T-helper 1 cell treated with Interleukin-12 subunit alpha and Interleukin-12 subunit beta and Interleukin-4 antibody, amounts not matched to agents 30 ng/mL and 1 ng/mL, for 36 hours (primary cell): ENCODE data around the gene CFAP61. TPM values are rescaled to one million over a fixed set of nuclear protein-coding genes. Genes with fewer than 3 reads are reported as not detected.
"Not testable (repeated sequence)": the region's sequence is repeated elsewhere in the genome, so short reads cannot be mapped to it uniquely, and the experiment has no call there.

ENCODE experiments used
- intact Hi-C: fragments of 100-400 bp; cut with micrococcal nuclease; formaldehyde crosslinking; loops from one replicate; pipeline ENCODE4 v1.15.1; 2024
- total RNA-seq: library from RNA; stranded (reverse); gene quantifications from 2 replicates; pipeline ENCODE4 v1.2.3, GENCODE V29; 2022

CFAP61 gene
- total RNA-seq, 1 donor from 2014 or later: not detected

DNA sequence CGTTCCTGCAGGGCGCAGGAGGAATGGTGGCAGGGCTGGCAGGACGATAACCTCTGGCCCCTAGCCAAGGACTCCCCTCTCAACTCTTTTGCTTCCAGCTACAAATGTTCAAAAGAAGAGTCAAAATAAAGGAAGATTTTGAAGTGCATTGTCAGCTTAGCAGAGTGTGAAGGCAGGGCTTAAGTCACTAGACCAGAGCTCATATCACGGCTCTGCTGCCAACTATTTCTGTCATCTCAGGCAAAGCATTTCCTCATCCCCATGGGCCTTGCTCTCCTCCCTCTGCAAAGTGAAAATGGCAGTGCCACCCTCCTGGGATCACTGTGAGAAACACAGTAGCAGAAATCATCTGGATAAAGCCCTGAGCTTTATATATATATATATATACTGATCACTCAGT is 36.7 kb downstream of the CFAP61 start:
- intact Hi-C loops: no loop called here

DNA sequence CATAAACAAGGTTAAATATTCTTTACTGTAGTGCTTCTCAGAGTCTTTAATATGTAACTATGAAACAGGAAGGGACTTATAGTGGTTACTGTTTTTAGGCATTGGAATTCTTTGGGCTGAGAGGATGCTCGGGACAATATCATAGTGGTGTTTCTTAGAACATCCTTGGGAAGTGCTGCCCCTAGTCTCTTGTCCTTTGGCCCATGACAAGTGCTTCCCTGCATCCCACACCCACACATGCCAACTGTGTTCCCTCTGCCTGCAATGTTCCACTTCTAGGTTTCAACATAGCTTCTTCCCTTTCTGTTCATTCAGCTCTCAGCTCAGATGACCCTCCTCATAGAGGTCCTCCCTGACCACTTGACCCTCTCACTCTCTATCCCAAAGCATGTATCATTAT is 37.6 kb downstream of the CFAP61 start:
- intact Hi-C loops: no loop called here

DNA sequence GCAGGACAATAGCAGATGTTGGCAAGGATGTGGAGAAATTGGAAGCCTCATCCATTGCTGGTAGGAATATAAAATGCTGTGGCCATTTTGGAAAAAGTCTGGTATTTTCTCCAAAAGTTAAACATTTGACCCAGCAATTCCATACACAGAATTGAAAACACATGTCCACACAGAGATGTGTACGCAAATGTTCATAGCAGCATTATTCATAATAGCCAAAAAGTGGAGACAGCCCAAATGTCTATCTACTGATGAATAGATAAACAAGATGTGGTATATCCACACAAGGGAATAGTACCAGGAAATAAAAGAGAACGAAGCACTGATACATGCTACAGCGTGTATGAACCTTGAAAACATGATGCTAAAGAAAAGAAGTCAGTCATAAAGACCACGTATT is 40.5 kb downstream of the CFAP61 start:
- intact Hi-C loops: no loop called here

DNA sequence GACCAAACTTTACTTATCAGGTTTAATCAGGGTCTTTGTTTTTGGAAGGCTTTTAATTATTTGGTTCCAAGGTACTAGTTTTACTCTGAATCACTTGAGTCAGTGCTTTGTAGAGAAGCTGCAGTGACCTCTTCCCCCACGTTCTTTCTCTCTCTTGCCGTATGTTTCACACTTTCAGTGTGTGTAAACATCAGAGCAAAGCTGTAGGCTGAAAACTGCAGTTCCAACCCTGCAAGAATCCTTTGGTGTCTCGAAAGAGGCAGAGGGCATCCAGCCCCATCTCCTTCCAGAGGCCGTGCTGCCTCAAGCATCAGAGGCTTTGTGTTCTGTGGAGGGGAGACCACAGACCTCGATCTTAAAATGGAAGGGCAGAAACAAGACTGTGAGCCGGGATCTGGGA is 42.1 kb downstream of the CFAP61 start:
- intact Hi-C loops: no loop called here

DNA sequence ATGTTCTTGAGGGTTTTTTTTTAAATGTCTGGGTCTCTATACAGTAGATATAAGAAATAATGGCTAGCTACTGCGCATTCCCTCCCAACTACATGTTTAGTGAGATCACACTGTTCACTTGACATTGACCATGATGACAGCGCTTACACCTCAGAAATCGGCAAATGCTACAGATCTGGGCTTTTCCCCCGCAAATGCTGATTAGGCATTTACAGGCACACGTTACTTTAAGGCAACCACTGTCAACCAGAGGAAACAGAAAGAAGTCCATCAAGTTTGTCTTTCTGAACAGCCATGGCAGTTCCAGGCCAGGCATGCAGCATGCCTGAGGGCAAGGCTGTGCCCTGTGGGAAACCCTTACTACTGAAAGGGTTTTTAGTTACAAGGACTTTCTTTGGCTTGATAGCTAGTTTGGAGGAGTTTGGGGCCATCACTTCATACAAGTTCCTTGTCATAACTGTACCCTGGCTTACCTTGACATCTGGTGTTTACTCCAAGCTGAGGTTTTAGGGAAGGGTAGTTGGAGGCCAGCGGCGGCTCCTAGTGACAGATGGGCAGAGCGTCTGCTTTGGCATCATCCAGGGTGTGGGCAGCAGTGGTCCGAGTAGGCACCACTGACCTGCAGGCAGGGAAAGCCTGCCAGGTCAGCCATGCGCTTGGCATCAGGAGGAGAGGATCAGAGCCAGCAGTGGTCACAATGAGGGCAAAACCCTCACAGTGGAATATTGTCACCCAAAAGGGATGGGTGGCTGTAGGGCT is 43.0 kb downstream of the CFAP61 start:
- intact Hi-C loops: no loop called here

DNA sequence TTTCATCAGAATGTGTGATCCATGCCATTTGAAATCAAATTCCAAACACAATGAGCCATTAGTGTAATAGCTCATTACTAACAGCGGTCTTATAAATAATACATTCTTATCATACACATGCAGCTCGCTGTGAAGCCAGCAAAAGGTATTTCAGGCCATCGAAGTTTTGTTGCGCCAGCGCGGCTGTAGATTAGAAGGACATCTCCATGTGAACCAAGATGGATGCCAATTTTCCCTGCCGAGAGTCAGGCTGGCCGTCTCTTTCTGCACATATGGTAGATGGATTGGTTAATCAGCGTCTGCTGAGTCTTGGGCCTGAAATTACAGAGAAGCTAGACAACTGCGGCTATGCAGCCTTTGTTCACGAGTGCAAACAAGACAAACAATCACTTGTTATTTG is 44.1 kb downstream of the CFAP61 start:
- intact Hi-C loops: no loop called here

DNA sequence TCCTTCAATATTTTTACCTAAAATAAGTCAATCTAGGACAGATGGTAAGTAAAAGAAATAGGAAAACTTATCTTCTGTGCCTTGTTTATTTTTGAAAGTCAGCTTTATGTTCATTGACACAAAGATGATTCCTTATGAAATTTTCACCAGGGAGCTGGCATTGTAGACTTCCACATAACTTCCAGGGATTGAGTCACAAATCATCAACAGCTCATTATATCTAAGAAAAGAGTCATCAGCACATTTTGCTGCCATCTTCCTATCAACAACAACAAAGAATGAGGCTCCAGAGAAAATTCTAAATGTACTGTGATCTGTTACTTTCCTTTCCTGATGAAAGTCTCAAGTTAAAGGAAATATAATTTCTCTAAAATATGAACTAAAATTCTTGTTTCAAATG is 48.5 kb downstream of the CFAP61 start:
- intact Hi-C loops: no loop called here

DNA sequence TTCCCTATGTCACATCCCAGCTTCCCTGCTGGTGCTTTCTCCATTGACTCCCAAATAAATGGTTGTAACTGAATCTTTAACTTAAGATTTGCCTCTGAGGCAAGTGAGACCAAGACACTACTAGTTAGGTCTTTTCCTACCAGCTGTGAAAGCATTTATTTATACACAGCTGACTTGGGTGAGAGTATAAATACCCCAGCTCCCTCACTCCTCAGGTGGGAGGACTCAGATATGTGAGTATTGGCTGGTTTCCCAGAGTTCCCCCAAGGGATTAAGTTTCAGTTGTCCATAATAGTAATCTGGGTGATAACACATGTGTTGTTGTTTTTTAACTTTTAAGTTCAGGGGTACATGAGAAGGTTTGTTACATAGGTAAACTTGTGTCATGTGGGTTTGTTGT is 49.8 kb downstream of the CFAP61 start:
- intact Hi-C loops: no loop called here

DNA sequence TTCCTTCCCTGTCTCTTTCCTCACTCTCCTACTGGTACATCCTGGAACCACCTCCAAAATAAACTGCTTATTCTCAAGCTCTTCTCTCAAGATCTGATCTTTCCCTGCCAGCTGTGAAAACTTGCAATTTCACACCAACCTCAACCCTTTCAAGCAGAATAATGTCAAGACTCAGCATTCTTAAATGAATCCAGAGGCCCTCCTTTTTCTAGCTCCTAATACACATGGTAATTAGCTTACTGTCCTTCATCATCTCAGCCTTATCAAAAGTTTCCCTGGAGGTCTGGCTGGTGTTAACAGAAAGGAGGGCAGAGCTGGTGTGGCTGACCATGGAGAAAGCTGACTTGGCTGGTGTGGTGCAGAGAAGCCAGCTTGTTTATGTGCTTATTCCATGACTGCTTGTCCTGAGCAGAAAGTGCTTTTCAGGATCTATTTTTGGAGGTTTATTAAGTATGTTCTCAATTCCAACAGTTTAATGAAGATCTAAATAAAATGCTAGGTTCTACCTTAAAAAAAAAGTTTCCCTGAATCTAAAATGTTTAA is 50.5 kb downstream of the CFAP61 start:
- intact Hi-C loops: no loop called here

DNA sequence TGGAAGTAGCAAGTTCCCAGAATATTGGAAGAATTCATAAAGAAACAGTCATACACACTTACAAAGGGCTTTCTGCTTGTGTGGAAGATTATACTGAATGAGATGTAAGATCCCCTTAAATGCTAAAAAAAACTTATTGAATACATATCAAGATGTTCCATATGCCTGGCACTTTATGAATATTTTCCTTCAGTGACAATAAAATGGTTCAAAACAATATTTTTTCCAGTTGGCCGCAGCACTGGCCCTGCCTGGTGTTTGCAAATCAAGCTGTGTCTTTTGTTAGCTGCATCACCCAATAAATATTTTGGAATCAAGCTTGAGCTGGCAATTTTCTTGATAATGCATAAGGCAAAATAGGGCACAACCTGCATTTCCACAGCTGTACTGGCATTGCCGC is 51.2 kb downstream of the CFAP61 start:
- intact Hi-C loops: no loop called here

DNA sequence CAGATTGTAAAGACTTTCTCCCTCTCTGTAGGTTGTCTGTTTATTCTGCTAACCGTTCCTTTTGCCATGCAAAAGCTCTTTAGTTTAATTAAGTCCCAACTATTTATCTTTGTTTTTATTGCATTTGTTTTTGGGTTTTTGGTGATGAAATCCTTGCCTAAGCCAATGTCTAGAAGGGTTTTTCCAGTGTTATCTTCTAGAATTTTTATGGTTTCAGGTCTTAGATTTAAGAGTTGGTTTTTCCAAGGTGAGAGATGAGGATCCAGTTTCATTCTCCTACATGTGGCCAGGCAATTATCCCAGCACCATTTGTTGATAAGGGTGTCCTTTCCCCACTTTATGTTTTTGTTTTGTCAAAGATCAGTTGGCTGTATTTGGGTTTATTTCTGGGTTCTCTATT is 70.9 kb downstream of the CFAP61 start:
- intact Hi-C loops: not testable (repeated sequence)

DNA sequence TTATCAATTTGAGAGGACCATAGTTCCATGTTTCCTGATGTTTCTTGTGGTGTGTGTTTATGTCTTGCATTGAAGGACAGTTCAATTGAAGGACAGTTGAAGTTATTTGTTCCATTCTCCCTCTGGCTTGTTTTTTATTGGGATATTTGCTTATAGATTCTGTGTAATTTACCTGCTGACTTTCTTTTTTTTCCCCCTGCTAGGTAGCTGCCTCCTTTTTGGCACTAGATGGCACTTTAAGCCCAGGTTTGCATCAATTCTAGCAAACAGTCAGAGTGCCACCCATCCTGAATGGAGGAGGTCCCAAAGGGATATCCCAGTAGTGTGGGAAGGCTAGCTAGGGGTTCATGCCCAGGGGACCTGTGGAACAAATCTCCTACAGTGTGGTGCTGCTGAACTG is 78.1 kb downstream of the CFAP61 start:
- intact Hi-C loops: loop anchor here (2.0 kb wide), 1 partner anchor 438 kb away; no protein-coding TSS in a partner anchor

DNA sequence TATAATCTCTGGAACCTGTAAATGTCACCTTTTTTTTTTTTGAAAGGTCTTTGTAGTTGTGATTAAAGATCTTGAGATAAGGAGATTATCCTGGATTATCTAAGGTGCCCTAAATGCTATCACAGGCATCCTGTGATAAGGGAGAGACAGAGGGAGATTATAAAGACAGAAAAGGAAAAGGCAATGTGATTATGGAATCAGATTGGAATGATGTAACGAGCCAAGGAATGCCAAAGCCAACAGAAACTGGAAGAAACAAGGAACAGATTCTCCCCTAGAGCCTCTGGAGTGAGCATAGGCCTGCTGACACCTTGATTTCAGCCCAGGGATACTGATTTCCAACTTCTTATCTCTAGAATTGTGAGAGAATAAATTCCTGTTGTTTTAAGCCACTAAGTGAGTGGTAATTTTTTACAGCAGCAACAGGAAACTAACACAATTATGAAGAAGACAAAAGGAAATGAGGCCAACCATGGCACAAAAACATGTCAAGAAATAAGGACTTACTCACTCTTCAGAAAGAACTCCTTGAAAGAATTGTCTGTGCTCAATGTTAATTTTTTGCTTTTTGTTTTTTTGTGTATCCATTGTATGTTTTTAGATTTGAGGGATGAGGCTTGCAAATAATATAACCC is 82.7 kb downstream of the CFAP61 start:
- intact Hi-C loops: no loop called here

DNA sequence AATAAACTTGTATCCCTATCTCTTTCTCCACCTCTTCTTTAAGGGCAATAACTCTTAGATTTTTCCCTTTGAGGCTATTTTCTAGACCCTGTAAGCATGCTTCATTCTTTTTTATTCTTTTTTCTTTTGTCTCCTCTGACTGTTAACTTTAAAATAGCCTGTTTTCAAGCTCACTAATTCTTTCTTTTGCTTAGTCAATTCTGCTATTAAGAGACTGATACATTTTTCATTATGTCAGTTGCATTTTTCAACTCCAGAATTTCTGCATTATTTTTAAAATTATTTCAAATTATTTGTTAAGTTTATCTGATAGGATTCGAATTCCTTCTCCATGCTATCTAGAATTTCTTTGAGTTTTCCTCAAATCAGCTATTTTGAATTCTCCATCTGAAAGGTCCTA is 84.0 kb downstream of the CFAP61 start:
- intact Hi-C loops: no loop called here

DNA sequence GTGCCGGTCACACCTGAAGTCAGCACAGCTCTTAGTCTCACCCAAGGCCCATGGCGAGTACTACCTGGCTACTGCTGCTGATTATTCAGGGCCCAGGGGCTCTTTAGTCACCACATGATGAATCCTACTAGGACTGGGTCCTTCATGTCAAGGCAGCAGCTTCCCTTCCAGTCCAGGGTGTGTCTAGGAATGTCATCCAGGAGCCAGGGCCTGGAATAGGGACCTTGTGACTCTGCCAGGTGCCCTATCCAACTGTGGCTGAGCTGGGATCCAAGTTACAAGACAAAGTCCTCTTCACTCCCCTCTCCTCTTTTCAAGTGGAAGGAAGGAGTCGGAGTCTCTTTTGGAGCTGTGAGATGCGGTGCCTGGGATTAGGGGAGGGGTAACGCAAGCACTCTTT is 85.5 kb downstream of the CFAP61 start:
- intact Hi-C loops: no loop called here

DNA sequence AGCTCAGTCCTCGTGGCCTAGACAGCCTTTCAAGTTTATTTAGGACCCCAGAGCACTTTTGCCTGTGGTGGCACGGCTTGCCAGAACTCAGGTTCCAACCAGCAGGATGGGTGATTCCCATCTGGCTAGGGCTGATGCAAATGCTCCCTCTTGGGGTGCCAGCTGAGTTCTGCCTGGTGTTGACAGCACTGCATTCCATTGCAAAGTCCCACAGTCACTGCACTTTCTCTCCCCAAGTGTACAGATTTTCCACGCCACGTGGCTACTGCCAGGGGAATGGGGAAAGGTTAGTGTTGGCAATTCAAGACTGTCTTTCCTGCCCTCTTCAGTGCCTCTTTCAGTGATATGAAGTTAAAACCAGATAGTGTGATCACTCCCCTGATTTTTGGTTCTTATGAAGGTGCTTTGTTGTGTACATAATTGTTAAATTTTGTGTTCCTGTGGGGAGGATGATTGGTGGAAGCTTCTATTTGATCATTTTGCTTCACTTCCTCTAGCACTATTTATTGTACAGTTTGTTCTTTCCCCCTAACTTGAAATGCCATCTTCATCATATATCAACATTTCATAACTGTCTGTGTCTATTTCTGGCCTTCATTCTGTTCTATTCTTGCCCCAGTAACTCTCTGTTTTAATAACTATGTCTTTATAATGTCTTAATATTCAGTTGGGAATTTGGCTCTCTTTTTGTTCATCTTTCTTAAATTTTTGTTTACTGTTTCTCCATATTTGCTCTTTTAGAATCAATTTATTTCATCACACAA is 86.2 kb downstream of the CFAP61 start:
- intact Hi-C loops: no loop called here

DNA sequence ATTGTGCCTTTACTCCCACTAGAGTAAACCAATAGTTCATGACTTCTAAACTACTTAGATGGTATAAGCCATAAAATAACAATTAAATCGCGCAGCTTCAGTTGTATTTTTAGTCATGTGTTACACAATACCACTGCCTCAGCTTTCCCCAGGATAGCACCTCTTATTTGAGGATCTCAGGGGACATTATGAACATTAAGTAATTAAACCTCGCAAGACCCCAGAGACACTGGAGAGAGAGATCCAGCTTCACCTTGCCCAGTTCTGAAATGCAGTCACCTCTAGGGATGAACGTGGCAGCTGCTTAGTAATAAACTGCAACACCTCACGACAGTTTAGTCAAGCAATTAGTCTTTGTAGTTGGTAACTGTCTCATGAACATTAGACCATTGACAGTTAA is 87.1 kb downstream of the CFAP61 start:
- intact Hi-C loops: no loop called here

DNA sequence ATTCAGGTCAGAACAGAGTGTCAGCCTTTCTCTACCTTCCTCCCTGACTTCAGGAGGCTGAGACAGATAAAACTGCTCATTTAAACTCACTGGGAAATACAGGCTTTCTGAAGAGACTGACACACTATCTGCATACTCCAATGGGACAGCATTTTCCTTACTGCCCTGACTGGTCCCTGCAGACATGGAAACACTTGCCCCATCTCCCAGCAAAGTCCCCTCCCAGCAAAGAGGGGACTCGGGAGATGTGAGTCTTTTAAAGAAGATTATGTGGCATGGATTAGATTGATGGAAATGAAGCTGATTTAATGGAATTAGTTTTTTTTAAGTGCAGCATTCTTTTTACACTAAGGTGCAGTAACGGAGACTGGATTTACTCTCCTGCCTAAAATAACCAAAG is 90.8 kb downstream of the CFAP61 start:
- intact Hi-C loops: no loop called here

DNA sequence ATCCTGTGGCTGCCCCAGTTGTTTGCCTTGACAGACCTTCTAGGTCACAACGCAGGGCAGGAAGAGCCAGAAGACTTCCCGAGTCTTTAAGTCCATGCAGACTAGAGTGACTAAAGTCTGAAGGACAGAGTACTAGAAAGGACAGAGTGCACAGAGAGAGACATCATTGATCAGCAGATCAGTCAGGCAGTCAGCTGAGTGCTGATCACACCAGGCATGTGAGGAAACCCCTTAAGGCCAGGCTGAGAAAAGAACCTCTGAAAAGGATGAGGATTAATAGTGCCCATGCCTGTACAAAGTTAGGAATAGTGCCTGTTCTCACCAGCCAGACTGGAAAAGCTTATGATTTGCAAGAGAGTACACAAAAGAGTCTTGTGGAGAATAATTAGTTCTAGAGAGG is 91.3 kb downstream of the CFAP61 start:
- intact Hi-C loops: no loop called here

DNA sequence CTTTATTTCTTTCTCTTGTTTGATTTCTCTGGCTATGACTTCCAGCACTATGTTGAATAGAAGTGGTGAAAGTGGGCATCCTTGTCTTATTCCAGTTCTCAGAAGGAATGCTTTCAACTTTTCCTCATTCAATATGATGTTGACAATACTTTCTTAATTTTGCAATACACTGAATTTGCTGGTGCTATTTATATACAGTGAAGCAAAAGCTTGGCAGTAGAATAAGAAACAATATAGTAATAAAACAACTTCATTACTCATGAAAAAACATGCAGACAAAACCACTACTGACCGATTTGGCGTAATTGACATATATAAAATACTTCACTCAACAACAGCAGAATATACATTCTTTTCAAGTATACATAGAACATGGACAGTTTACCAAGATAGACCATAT is 96.4 kb downstream of the CFAP61 start:
- intact Hi-C loops: no loop called here

DNA sequence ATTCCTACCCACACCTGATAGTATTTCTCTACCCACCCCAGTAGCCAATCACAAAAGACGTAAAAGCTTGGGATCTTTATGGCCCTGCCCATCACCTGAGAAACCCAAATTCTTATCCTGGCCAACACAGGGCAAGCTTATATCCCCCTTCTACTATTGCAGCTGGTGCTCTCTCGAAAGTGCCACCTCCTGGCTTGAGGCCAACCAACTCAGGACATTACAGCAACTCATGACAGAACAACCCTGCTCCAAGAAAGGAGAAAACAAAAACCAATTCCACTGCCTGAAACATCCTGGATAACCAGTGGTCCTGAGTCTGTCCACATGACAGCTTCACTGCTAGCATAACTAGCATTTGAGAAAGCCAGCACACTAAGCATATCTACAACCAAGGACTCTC is 97.9 kb downstream of the CFAP61 start:
- intact Hi-C loops: no loop called here

DNA sequence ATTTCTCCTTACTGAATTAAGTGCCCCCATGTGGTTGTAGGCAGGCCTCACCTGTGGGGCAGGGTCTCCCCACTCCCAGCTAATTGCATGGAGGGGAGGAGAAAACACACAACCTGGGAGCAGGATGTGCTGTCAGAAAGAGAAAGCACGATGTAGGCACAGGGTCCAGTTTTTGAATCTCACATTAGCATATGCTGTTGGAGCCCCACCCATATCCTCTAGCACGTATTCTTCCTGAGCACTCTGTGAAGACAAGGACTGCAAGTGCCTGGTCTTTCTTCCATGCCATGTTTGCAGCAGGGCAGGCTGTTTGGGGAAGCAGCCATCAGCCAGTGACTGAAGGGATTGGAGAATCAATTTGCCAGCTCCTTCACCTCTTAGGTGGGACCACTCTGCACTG is 108.2 kb downstream of the CFAP61 start:
- intact Hi-C loops: no loop called here
